ENCODE results near the gene LRRC9.
A peak's percentile ranks its signal among the peaks of the same experiment; 100 is the strongest.
"Not testable (repeated sequence)": the region's sequence is repeated elsewhere in the genome, so short reads cannot be mapped to it uniquely, and the experiment has no call there.

LRRC9 gene

DNA sequence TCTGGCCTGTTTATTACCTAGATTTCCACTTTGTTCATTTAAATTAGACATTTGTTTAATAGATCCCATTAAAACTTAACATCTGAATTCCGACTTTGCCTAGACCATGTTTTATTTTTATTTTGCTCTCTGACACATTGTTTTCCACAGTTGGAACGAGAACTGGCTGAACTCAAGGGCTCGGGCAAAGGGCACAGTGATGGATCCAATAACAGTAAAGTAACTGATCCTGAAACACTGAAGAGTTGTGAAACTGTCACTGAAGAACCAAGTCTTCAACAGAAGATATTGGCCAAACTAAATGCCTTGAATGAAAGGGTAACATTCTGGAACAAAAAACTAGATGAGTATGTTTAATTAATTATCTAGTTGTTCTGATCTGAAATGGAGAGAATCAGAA is 39.7 kb downstream of the LRRC9 start:
- DNase-seq: no peak

DNA sequence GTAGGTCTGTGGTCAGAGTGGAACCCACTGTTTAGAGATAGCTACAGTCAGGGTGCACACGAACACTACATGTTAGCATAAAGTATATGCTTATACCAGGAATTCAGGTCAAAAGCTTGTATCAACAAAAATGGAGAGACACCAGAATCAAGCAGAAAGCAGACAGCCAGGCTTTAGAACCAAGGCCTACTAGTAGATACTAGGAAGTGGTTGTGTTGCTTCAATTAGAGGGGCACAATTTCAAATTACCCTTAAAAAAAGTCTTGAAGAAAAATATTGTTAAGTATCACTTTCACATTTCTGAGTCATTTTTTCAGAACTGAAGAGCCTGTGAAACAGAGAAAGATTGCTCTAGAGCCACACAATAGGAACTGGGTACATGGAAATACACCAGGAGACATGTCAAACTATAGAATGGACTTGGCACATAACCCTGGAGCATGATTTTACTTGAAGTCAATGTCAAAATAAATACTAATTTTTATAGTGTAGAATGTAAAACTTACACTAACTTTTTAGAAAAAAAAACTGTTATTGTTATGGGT is 41.6 kb downstream of the LRRC9 start:
- DNase-seq: no peak

DNA sequence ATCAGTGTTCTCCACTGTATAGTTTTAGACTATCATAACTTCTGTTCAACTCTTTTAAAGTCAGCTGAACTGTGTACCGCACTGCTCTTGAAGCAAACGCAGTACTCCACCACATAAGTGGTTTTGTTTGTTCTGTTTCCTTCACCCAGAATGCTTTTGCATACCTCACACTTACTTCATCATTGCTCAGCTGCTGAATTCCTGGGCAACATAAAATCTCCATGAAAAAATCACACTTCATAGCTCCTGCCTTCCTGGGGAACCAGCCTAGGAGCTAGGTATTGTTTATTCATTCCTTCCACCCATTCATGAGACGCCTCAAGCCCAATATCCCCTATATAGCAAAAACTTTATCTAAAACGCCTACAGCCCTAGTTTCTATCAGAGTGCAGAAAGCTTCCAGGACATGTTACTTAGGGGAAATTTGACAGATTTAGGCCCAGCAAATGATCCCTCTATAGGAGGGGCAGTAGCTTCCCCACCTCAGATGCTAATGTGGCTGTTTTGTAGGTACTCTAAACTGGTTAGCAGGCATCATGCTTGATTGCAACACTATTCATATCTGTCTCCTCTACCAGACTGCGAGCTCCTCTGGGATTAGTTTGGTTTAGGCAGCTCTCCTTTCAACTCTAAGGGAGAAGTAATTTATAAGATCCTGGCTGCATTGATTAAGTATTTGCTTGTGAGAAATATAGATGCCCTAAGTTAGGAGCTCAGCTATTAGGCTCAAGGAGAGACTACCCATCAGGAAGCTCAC is 44.5 kb downstream of the LRRC9 start:
- no peak for DNase-seq

DNA sequence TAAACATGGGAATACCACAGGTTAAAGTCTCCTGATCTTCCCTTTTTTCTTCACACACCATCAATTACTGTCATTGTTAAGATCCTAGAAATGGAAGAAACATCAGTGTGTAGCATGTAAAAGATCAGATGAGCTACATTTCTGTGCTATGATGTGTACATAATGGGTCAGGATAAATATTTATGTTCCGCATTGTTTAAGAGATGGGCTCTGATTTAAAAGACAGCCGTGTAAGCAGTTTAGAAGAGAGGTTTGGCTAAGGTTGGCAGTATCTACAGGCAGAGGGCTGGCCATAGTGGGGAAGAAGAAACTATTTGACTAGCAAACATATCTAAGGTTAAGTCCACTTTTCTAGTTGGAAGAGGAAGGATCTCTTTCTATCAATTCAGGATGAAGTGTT is 49.4 kb downstream of the LRRC9 start:
- DNase-seq: no peak

DNA sequence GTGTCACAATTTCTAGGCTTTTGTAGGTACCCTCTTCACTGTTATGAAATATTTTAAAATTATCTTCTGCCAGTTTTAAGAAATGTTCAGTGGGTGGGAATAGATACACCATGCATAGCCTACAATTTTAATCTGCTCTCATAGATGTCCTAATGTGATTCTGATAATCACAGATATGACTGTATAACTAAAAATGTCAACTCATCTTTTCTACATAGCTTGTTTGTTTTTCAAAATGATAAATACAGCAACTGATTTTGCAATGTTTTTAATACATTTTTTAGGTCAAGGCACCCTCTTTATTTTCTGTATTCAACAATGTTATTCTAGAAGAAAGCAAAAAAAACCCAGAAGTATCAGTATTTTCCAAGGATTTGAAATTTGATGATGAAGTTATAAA is 61.6 kb downstream of the LRRC9 start:
- no peak for DNase-seq

DNA sequence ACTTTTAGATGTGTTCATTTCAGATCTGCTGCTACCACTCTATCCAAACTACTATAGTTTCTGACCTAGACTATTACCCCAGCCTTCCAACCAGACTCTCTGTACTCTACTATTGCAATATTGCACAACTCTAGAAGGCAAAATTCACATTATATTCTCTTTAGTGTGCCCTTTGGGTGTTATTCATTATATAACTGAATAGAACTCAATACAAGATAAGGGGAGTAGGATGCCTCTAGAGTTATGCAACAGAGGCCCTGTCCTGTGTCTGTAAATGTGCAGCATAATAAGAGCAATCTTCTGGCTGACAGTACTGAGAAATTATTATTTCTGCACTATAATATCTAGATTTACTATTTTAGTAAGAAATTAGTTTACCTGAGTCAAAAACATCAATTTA is 63.1 kb downstream of the LRRC9 start:
- DNase-seq: no peak

DNA sequence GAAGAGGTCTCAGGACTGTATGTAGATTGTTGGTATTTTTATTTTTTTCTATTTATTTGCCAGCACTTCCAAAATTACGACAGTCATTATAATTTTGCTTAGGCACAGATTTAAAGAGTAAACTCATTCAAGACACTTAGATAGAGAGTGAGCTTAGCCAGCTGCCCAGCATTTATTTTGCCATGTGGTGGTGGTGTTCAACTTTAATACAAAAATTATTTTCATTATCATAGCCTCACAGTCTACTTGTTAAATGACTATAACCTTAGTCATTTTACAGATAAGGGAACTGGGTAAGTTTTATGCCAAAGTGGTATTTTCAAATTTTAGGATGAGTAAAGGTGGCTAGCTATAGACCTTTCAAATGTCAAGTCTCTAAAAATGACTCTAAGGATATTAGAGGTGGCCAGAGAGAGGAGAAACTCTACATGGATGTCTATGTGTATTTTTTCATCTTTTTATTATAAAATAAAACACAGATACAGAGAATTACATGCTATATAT is 66.7 kb downstream of the LRRC9 start:
- DNase-seq: no peak

DNA sequence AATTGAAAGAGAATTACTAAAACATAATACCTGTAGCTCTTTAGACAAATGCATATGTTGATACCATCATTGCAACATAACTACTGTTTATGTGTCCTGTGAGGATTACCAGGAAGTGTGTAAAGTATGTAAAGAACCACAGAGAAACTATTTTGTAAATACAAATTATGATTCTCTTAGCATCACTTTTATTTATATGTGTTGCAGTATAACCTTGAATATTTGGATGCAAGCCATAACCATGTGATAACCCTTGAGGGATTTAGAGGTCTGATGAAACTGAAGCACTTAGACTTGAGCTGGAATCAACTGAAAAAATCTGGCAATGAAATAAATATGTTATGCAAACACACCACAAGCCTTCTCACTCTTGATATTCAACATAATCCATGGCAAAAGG is 77.5 kb downstream of the LRRC9 start:
- DNase-seq: peak; percentile 36

DNA sequence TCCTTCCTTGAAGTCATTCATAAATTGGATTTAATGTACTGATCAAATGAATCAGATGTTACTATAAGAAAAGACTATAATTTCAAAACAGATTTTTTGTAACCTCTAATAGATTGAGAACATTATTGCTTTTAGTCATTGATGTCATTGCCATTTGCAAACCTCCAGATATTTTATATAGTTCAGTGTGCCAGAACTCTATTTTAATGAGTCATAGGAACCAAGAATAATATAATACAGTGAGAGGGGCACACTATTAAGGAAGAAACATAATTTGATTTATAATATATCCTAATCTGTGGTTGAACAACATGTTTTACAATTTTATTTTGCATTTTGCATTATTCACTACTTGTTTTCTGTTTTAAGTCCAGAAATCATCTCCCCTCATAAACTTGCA is 78.0 kb downstream of the LRRC9 start:
- no peak for DNase-seq

DNA sequence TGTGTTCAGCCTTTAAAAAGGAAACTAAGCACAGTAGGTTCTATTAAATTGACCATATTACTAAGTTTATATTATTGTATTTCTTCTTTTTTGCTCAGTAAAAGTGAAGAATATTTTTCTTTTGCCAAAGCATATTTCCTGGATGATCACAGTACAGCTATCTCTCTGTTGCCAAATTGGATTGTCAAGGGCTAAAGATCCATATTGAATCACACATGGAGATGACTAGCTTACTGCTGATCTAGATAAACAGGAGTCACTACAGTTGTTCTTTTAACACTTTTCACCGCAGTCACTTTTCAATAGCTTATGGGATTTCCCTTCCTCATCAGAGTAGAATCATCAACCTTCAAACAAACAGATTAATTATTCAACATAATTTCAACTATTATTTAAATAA is 78.6 kb downstream of the LRRC9 start:
- DNase-seq: no peak

DNA sequence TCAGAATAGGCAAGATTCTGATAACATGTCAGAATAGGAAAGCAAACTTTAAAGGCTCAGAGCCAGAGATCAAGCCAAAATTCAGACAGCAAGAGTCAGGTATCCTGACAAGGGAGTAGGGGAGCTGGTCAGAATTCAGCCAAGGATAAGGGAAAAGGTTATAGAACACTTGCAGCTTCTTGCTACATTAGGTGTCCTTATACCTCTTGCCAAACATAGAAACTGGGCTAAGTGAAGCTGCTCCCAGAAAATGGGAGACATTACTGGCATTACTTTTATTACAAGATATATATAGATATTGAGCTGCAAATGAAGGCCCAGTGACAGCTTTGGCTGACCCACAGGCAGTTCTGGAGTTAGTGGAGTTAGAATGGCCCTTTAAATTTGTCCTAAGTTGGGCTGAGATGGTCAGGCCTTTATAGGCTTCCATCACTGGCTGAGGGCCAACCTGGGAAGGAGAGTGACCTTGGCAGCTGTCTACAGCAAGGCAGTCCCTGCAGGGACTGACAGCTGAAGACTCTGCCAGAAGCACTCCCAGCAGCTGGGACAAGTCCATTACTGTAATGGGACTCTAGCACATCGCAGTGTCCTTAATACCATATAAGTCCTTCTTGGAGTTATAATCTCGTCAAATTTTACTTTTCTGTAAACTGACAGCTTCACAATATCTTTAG is 83.0 kb downstream of the LRRC9 start:
- DNase-seq: peak; percentile 68

DNA sequence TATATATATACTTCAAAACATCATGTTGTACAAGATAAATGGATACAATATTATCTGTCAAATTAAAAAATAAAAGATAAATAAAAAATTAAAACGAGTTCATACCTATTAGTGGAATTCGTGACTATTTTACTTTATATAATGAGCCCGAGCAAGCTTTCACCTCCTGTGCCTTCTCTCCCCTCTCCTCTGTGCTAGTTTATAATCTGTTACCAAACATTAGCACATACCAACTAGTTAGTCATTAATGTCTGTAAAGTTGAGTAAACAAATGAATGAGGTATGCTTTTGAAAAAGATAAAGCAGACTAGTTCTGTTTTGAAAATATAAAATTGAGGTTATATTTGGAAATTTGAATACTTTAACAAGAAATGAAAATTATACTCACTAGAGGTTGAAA is 84.0 kb downstream of the LRRC9 start:
- DNase-seq: no peak

DNA sequence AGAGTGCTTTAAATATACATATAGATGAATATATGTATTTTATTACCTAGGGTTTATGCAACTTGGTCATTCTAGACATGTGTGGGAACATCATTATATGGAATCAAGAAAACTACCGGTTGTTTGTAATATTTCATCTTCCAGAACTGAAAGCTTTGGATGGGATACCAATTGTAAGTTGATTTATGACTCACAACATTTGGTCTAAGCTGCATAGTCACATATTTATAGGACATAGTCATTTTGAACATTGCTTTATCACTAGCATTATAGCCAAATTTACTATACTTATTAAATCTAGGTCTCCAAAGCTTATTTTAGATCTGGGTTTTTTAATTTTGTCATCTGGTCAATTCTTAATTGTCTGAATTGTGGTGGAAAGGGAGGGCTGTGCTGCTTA is 88.1 kb downstream of the LRRC9 start:
- no peak for DNase-seq

DNA sequence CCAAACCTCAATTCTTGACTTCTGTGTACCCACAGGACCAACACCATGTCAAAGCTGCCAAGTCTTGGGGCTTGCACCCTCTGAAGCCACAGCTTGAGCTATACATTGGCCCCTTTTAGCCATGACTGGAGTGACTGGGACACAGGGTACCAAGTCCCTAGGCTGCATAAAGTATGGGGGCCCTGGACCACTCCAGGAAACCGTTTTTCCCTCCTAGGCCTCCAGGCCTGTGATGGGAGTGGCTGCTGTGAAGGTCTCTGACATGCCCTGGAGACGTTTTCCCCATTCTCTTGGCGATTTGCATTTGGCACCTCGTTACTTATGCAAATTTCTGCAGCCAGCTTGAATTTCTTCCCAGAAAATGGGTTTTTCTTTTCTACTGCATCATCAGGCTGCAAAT is 90.3 kb downstream of the LRRC9 start:
- not testable (repeated sequence) for DNase-seq

DNA sequence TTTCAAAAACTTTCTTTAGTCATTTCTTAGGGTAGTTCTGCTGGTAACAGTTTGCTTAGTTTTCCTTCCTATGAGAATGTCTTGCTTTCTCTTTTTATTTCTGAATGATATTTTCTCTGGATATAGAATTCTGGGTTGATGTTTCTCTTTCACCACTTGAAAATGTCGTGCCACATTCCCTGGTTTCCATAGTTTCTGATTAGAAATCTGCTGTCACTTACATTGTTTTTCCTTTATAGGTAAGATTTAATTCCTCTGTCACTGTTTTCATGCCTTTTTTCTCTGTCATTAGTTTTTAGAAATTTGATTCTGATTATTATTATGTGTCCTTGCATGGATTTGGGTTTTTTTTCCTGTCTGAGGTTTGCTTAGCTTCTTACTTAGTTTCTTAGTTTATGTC is 94.5 kb downstream of the LRRC9 start:
- no peak for DNase-seq

DNA sequence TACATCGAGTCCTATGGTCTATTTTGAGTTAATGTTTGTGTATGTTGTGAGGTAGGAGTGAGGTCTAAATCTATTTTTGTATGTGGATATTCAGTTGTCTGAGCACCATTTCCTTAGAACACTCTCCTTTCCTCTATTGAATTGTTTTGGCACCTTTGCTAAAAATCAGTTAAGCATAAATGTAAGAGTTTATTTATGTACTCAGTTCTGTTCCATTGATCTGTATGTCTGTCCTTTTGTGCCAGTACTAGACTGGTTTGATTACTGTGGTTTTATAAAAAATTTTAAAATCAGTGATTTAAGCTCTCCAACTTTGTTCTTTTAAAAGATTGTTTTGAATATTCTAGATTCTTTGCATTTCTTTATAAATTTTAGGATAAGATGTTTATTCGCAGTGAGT is 101.7 kb downstream of the LRRC9 start:
- no peak for DNase-seq

DNA sequence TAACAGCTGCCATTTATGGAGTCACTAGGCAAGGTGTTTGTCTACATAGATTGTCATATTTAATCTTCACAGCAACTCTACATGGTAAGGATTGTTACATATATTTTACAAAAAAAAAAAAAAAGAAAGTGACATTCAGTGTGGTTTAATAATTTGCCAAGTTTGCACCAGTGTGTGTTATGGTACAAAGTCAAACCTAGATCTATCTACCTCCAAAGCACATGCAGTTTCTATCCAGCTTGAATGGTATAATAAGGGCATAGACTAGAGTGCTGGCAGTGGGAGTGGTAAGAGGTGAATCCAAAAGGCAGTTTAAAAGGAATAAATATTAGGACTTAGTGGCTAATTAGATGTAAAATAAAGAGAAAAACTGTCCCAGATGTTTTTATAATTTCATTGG is 105.6 kb downstream of the LRRC9 start:
- DNase-seq: no peak

DNA sequence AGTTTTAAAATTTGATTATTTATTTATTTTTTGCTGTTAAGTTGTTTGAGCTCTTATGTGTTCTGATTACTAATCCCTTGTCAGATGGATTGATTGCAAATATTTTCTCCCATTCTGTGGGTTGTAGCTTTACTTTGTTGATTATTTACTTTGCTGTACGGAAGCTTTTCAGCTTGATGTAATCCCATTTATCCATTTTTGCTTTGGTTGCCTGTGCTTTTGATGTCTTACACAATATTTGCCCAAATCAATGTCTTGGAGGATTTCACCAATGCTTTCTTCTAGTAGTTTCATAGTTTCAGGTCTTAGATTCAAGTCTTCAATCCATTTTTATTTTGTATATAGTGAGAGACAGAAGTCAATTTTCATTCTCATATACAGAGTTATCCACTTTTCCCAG is 115.2 kb downstream of the LRRC9 start:
- DNase-seq: no peak

DNA sequence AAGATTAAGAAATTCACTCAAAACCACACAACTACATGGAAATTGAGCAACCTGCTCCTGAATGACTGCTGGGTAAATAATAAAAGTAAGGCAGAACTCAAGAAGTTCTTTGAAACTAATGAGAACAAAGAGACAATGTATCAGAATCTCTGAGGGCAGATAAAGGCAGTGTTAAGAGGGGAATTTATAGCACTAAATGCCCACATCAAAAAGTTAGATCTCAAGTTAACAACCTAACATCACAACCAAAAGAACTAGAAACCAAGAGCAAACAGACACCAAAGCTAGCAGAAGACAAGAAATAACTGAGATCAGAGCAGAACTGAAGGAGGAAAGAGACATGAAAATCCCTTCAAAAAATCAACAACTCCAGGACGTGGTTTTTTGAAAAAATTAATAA is 128.0 kb downstream of the LRRC9 start:
- not testable (repeated sequence) for DNase-seq

DNA sequence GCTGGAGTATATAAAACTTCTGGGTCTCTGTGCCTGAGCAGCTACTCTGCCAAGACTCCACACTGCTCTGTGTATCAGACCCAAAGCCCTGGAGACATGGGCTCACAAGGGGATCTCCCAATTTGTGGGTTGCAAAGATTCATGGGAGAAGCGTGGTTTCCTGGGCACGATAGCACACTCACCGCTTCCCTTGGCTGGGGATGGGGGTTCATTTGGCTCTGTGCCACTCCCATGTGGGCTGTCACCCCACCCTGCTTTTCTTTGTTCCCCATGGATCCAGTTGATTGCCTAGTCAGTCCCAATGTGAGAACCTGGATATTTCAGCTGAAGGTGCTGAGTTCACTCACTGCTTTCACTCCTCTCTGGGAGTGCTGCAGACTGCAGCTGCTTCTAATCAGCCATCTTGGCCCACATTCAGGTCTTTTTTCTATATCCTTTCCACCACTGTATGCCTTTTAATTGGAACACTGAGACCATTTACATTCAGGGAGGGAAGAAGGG is 131.8 kb downstream of the LRRC9 start:
- DNase-seq: no peak

DNA sequence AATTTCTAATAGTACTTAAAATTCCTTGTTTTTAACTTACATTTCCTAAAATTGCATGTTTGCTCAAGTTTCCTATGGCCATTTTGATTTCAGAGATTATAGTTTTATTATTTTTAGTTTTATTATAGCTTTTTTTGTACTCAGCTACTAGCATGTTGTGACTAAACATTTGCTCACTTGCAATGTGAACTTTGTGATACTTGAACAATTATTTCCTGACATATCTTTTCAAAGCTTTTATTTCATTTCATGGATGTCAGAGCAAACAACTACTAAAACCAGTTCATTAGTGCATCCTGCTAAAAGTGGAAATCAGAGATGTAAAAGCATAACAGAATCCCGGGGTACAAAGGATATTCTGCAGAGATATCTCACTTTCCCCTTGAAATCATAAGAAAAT is 138.1 kb downstream of the LRRC9 start:
- no peak for DNase-seq

DNA sequence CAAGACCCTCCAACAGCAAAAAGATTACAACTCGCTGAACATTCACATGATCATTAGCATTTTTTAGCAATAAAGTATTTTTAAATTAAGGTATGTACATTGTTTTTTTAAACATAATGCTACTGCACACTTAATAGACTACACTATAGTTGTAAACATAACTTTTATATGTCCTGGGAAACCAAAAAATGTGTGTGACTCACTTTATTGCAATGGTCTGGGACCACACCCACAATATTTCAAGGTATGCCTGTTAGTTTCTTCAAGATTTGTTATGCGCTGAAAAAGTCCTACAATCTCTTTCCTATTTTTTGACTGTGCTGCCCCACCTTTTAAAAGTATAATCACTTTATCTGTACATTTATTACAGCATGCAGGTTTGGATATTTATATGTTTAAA is 141.4 kb downstream of the LRRC9 start:
- no peak for DNase-seq

DNA sequence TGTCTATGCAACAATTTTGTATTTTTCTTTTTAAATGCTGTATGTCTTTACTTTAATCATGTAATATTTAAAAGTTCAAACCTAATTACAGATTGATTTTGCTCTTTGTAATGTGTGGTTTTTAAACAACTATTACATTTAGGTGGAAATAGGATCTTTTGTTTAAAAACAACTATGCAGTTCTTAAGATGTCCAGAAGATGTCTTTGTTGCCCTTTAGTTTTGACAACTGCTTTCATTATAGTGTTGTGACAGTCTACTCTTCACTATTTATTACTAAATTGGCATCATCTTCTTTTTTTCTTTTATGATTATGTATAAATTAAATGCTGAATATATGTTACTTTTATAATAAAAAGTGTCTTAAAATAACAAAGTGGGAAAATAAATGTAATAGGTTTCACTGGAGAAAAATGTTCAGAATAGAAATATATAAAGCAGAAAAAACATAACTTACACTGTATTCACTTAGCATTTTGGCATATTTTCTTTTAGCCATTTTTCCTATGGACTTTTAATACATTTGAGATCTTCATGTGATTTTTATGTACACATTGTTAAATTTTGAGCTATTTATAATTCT is 144.6 kb downstream of the LRRC9 start:
- DNase-seq: peak; percentile 7

DNA sequence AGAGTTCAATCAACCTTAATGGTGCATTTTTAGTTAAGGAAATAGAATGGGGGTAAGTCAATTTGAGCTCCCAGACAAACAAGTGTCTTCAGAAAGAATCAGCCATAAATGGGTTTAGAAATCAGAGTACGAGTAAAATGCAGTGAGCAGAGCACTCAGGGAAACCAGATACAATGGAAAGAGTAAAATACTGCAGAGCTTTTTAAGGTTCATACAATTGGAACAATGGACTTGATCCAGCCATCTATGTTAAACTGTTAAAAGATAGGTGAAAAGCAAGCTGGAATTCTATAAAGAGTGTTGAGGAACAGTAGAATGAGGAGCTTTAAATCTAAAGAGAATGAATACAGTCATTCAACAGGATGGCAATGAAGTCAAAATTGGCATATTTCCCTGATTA is 147.9 kb downstream of the LRRC9 start:
- no peak for DNase-seq
